ENCODE data around the gene NT5C3A. TPM values are rescaled to one million over a fixed set of nuclear protein-coding genes. Genes with fewer than 3 reads are reported as not detected.

NT5C3A gene
- total RNA-seq, 1 donor from 2014 or later = 30.9 TPM

DNA sequence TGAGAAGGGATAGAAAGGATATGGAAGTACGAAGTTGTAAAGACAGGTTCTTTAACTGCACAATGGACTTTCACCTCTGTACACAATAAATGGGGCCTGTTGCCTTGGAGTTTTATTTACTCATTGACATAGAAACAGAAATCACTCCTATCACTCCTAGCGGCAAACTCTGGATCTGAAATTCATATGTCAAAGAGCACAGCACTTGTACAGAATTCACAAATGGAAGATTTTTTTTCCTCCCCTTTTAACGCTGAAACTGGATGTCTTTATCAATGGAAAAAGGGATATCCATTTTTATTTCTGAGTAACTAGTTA, 18.2 kb downstream of the NT5C3A start:
- TF ChIP-seq, protein P1, sequence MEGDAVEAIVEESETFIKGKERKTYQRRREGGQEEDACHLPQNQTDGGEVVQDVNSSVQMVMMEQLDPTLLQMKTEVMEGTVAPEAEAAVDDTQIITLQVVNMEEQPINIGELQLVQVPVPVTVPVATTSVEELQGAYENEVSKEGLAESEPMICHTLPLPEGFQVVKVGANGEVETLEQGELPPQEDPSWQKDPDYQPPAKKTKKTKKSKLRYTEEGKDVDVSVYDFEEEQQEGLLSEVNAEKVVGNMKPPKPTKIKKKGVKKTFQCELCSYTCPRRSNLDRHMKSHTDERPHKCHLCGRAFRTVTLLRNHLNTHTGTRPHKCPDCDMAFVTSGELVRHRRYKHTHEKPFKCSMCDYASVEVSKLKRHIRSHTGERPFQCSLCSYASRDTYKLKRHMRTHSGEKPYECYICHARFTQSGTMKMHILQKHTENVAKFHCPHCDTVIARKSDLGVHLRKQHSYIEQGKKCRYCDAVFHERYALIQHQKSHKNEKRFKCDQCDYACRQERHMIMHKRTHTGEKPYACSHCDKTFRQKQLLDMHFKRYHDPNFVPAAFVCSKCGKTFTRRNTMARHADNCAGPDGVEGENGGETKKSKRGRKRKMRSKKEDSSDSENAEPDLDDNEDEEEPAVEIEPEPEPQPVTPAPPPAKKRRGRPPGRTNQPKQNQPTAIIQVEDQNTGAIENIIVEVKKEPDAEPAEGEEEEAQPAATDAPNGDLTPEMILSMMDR (conservative IDR thresholded peaks at IDR 0.05) = peak; percentile 30
- Mint-ChIP-seq H3K4me1 (ENCODE audit: unreplicated experiment) (peaks cover 27% of the 10 kb centered on the region), H3K27ac (peak overlapping the region; percentile 79), H3K27me3 (no peaks in the 10 kb centered on the region), H3K36me3 (peaks cover 4% of the 10 kb centered on the region), H3K9me3 (peaks cover 4% of the 10 kb centered on the region), H3K4me3 (peak overlapping the region; percentile 53)
- no peak for DNase-seq (ENCODE audit: extremely low spot score, unreplicated experiment)

DNA sequence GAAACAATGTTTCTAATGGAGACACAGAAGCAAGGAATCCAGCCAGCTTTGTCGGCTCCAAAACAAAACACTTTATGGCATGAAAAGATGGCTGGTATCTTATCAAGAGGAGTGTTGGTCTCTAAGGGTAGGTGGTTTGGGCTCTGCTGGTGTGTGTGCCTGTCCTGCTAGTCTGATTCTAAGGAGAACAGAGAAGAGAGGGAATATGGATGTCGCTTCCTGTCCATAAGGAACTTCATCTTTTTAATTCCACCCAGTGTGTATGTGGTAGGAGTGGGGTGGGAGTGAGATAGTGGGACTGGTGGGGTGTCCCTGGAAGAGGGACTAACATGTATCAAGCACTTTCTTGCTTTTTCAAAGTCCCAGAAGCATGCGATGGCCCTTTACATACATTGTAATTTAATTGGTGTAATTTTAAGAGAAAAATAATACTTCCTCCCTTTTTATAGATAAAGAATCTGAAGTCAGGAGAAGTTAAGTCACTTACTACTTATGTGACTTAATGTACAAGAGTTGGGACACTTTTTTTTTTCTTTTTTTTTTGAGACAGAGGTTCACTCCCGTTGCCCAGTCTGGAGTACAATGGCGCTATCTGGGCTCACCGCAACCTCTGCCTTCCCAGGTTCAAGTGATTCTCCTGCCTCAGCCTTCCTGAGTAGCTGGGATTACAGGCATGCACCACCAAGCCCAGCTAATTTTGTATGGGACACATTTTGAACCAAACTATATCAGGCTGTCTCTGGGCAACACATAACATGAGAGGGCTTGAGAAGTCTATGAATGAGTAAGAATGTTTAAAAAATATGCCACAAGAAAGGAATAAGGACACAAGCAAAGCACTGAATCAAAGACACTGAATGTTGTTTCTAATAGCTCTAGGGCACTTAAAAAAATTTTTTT, 18.8 kb downstream of the NT5C3A start:
- H3K4me1 Mint-ChIP-seq (ENCODE audit: unreplicated experiment) = peaks cover 28% of the 10 kb centered on the region
- DNase-seq (ENCODE audit: extremely low spot score, unreplicated experiment) = no peak
- peaks cover 4% of the 10 kb centered on the region for H3K9me3 Mint-ChIP-seq
- H3K27me3 Mint-ChIP-seq = no peaks in the 10 kb centered on the region
- H3K36me3 Mint-ChIP-seq = peaks cover 4% of the 10 kb centered on the region
- H3K27ac Mint-ChIP-seq = peak overlapping the region; percentile 79
- TF ChIP-seq, protein P1 (conservative IDR thresholded peaks at IDR 0.05) = no peak
- peak overlapping the region; percentile 53 for H3K4me3 Mint-ChIP-seq

DNA sequence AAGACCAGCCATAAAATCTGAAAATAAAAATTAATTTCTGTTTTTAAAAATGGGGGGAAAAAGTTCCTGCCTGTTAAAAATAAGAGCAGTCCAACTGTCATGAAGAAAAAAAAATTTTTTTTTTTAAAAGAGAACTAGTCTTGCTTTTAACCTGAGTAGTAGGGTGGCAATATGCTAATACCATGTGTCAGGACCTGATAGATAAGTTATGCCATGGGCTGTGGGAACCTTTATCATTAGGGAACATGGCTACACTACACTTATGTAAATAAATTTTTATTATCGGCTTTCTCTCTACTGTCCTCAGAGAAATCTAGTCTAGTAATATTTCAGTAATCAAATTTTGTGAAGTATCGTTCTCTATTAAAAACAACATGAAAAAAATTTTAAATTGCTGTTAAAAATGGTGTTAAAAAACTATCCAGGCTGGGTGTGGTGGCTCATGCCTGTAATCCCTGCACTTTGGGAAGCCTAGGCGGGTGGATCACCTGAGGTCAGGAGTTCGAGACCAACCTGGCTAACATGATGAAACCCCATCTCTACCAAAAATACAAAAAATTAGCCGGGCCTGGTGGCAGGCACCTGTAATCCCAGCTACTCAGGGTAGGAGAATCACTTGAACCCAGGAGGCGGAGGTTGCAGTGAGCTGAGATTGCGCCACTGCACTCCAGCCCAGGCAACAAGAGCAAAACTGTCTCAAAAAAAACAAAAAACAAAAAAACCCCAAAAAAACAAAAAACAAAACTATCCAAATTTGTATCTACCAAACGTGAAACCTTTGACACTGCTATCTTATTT, 20.7 kb downstream of the NT5C3A start:
- no peaks in the 10 kb centered on the region for H3K27me3 Mint-ChIP-seq
- H3K4me1 Mint-ChIP-seq (ENCODE audit: unreplicated experiment) = peaks cover 28% of the 10 kb centered on the region
- no peak overlapping the region for H3K4me3 Mint-ChIP-seq
- H3K27ac Mint-ChIP-seq = no peak overlapping the region
- peaks cover 4% of the 10 kb centered on the region for H3K9me3 Mint-ChIP-seq
- DNase-seq (ENCODE audit: extremely low spot score, unreplicated experiment) = no peak
- H3K36me3 Mint-ChIP-seq = peaks cover 4% of the 10 kb centered on the region
- TF ChIP-seq, protein P1 (conservative IDR thresholded peaks at IDR 0.05) = no peak

DNA sequence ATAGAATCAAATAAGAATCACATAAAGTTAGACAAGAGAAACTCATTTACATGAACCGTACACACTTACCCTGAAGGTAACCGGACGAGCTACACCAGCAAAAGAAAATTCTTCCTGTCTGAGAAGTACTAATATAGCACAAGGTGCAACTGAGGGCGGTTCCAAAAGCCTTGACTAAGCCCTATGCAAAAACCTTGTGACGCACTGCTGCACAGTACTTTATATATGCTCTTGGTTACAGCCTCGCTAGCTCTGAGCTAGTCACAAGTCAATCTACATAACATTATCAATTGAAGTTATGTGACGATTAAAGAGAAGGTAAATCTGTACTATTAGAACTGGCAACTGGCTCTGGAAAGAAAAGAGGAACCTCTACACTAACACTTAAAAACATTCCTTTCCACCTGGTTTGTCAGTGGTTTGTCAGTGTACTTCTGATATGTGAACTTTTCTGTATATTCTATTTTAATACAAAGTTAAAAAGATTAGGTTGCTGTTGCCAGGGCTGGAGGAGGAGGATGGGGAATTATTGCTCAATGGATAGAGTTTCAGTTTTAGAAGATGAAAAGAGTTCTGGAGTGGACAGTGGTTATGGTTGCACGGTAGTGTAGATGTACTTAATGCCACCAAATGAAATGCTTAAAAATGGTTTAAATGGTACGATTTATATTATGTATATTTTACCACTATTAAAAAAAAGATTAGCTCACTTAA, 21.6 kb downstream of the NT5C3A start:
- peaks cover 4% of the 10 kb centered on the region for H3K9me3 Mint-ChIP-seq
- H3K4me1 Mint-ChIP-seq (ENCODE audit: unreplicated experiment) = peaks cover 31% of the 10 kb centered on the region
- DNase-seq (ENCODE audit: extremely low spot score, unreplicated experiment) = no peak

DNA sequence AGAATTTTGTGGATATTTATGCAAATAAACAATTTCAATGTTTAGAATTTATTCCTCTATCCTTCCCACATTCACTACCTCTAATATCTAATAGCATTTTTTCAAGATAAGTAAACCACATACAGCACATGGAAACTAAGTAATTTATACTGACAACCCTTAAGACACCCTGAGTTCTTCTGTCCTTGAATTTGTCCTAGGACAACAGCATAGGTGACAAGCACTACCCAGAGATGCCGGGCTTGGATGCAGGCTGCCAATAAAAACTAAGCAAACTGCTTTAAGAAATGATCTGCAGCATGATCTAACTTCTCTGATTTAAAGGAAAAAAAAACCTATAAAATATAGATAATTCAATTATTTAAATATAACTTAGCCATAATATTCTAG, 22.7 kb downstream of the NT5C3A start:
- DNase-seq (ENCODE audit: extremely low spot score, unreplicated experiment) = no peak
- Mint-ChIP-seq H3K4me3 (peak overlapping the region; percentile 73), H3K9me3 (no peaks in the 10 kb centered on the region), H3K4me1 (ENCODE audit: unreplicated experiment) (peaks cover 27% of the 10 kb centered on the region), H3K27me3 (no peaks in the 10 kb centered on the region), H3K36me3 (peaks cover 4% of the 10 kb centered on the region), H3K27ac (peak overlapping the region; percentile 52)
- TF ChIP-seq, protein P1 (conservative IDR thresholded peaks at IDR 0.05) = no peak

More for the DNA sequence above, 21.6 kb downstream of the NT5C3A start:
- Mint-ChIP-seq H3K4me3 (peak overlapping the region; percentile 13), H3K27me3 (no peaks in the 10 kb centered on the region), H3K27ac (peak overlapping the region; percentile 76), H3K36me3 (peaks cover 4% of the 10 kb centered on the region)
- TF ChIP-seq, protein P1 (conservative IDR thresholded peaks at IDR 0.05) = no peak
